ENCODE data around the gene SLAMF7. TPM values are rescaled to one million over a fixed set of nuclear protein-coding genes. Genes with fewer than 3 reads are reported as not detected.

The SLAMF7 gene
- total and polyA plus RNA-seq, 2 of the 8 experiments (the other 6 are each of a cell fraction or from before 2014, with no cell fraction given): not detected

DNA sequence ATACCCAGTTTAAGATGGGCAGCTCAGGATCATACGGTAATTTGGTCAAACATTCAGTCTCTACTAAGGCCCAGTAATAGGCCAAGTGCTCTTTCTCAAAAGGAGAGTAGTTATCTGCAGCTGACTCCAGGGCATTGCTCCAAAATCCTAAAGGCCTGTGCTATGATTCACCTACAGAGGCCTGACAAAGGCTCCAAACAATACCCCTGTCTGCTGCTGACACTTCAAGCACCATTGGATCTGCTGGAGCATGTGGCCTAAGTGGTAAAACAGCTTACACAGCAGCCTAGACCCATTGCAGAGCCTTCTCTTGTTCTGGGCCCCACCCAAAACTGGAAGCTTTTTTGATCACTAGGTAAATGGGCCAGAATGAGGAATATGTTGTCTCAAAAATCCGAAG is 22.8 kb downstream of the SLAMF7 start:
- Histone ChIP-seq H4K8ac (ENCODE audit: extremely low read depth, insufficient read depth, low read length) (no peak overlapping the region), H4K91ac (replicated peaks; ENCODE audit: insufficient read length, low read length) (no peak overlapping the region), H3K79me2 (ENCODE audit: control insufficient read depth in 1 of 2, insufficient read depth in 2 of 2, low read length in 2 of 2) (no peaks in the 10 kb centered on the region), H2BK120ac (replicated peaks; ENCODE audit: low read depth, low read length) (no peak overlapping the region), H3K9ac (replicated peaks in 1 of 4; ENCODE audit: extremely low read depth in 1 of 4, low read depth in 3 of 4, low read length in 3 of 4) (no peak overlapping the region), H2BK12ac (ENCODE audit: low read depth, low read length) (no peak overlapping the region), H4K5ac (ENCODE audit: insufficient read length, low read depth, low read length) (no peak overlapping the region), H3K18ac (ENCODE audit: extremely low read depth, low read length) (no peak overlapping the region), H2BK20ac (ENCODE audit: low read length) (no peak overlapping the region), H3K4ac (replicated peaks; ENCODE audit: insufficient read length, low read depth, low read length) (no peak overlapping the region), H2BK5ac (ENCODE audit: low read depth, low read length) (no peak overlapping the region), H3K27ac (ENCODE audit: low read depth, low read length) (no peak overlapping the region), H3K14ac (ENCODE audit: insufficient read length) (no peak overlapping the region), H3K4me2 (ENCODE audit: insufficient read depth in 1 of 2, low read depth in 2 of 2, low read length in 2 of 2) (no peak overlapping the region), H2AK5ac (ENCODE audit: low read depth, low read length) (no peak overlapping the region), H3K56ac (replicated peaks; ENCODE audit: insufficient read length, low read depth, low read length) (no peak overlapping the region), H3K23me2 (ENCODE audit: low read depth, low read length) (no peaks in the 10 kb centered on the region), H3K36me3 (ENCODE audit: control insufficient read depth in 2 of 4, insufficient read depth in 4 of 4, low read length in 3 of 4) (no peaks in the 10 kb centered on the region), H2BK15ac (ENCODE audit: low read length) (no peak overlapping the region), H2AFZ (ENCODE audit: low read length) (no peak overlapping the region), H4K20me1 (replicated peaks in 1 of 2; ENCODE audit: control insufficient read depth in 1 of 2, insufficient read depth in 2 of 2, low read length in 2 of 2) (no peaks in the 10 kb centered on the region), H3K9me3 (ENCODE audit: insufficient read depth in 2 of 2, low read depth in 1 of 2, low read length in 1 of 2) (no peaks in the 10 kb centered on the region), H3K4me1 (replicated peaks in 1 of 4; ENCODE audit: control insufficient read depth in 3 of 4, insufficient read depth in 4 of 4, low read length in 3 of 4) (no peaks in the 10 kb centered on the region), H3K27me3 (replicated peaks in 1 of 4; ENCODE audit: control insufficient read depth in 3 of 4, extremely low read depth in 1 of 4, insufficient read depth in 3 of 4, low read length in 3 of 4) (no peaks in the 10 kb centered on the region), H3K79me1 (ENCODE audit: low read depth, low read length) (no peaks in the 10 kb centered on the region), H3K4me3 (ENCODE audit: extremely low read depth in 1 of 4, insufficient read depth in 2 of 4, low read depth in 3 of 4, low read length in 4 of 4) (no peak overlapping the region), H3K23ac (ENCODE audit: insufficient read length) (no peak overlapping the region)
- CTCF ChIA-PET (ENCODE audit: partially characterized antibody): interaction anchor here (0.6 to 11.9 kb wide), 5 partner anchors 13 to 116 kb away, joined by 3 to 141 read pairs (median 6); no protein-coding TSS in a partner anchor
- FAIRE-seq (no peak), DNase-seq (ENCODE audit: low read depth in 1 of 2, low spot score in 2 of 2) (no peak)
- POLR2A ChIA-PET (ENCODE audit: partially characterized antibody): no interaction called here
- TF ChIP-seq RXRA (IDR thresholded peaks at IDR 0.05; ENCODE audit: insufficient read depth, low read depth, low read length) (no peak), SP2 (IDR thresholded peaks at IDR 0.05; ENCODE audit: low read length) (no peak), SIN3A (conservative IDR thresholded peaks at IDR 0.05 in 1 of 2, IDR thresholded peaks at IDR 0.05 in 1 of 2; ENCODE audit: low read depth in 1 of 2, low read length in 2 of 2) (no peak)
- 90% methylated on average over 2 of the region's 2 CpGs; no CpG with 5 or more reads in 1 of the 2 experiments for WGBS, 2 experiments (ENCODE audit: extremely low coverage in 1 of 2, insufficient coverage in 1 of 2, insufficient read length in 1 of 2, insufficient replicate concordance in 2 of 2, low coverage in 1 of 2, low lambda C conversion rate in 2 of 2, missing lambda C conversion rate in 1 of 2)

All from H1 (cell line).